Mesangial cell (primary cell): ENCODE results near the gene USP53. TPM values are rescaled to one million over a fixed set of nuclear protein-coding genes. Genes with fewer than 3 reads are reported as not detected.

Experiments used
- total RNA-seq: library from RNA; depleted of rRNA; stranded (reverse); fragments of >200 nt; gene quantifications from 2 replicates; pipeline ENCODE4 v1.2.3, GENCODE V29; 2015

Gene USP53
- 5.4 and 11.9 TPM in 2 replicates for total RNA-seq

DNA sequence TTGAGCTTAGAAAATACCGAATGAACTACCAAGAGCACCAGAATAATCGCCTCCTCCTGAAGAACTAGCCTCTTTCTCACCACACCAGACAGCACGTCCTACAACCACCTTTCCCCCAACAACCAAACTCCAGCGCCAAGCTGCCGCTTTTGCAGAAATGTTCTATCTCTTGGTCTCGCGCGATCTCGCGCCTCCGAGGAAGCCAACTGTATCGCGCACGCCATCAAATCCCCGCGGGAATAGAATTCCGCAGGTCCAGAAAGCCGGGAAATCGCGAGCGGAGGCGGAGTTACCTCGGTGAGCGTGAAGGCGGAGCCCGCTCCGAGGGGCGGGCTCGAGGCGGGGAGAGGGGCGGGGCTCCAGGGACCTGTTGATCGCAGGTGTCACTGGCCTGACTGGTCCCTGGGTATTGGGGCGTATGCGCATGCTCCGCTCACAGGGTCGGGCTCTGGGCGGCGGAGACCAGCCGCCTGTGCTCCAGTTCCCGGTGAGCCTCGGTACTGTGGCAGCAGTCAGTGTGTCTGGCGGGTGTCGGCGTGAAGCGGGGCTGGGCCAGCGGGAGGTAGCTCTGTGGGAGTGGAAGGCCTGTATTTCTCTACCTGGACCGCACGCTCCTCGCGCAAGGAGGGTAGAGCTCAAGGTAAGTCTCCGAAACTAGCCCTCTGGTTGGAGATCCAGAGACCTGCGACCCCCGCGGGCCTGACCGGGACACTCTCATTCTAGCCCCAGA, at the start of gene USP53:
Gene USP53 (plus strand): TSS at position 480 of the 730 bp plus-strand sequence. CDS start 27,047 bp downstream, outside the sequence.

DNA sequence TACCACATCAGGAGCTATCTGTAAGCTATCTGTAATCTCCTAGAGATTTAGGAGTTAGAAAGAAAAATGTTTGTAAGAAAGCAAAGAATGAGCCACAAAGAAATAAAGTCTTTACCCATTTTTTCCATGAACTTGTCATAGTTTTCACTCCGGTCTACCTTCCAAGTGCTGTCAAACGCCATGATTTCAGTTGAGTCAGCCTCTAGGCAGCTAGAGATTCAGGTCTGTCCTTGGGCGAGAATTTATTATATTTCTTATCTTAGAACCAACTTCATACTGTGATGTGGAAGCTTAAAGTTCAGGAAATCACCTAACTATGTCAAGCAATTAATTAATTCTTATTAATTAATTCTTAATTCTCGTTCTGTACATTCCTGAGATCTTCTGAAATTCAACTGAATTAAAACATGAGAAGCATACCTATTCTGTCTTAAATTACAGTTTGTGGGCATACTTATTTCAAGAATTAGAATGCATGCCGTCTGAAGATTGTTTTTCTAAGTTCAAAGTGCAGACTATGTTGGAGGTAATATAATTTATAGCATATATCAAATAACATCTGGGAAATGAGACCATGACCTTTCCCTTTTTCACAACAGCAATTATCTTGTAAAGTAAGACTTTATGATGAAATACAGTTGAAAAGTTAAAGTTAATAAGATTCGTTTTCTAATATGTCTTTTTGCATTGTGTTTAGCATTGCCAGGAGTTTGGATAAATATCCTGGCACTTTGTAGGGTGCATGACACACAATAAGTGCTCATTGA, 109.6 kb downstream of the USP53 start, which contains the start of gene FABP2:
Gene FABP2 (minus strand): TSS at position 218 of the 767 bp plus-strand sequence. CDS start 36 bp downstream, at position 182.

Other genes starting within 250 kb of the USP53 start
- gene MYOZ2, start 76.9 kb upstream of the USP53 start, total RNA-seq, result not detected in 2 replicates
- not detected in 2 replicates for gene FABP2, start 109.4 kb downstream of the USP53 start, total RNA-seq